ENCODE results near the gene ARHGAP26.

Gene ARHGAP26

GRCh38 chr5:143207563-143208364, 437.6 kb downstream of the ARHGAP26 start:
- DNase-seq (ENCODE audit: low spot score): no peak

- DNase-seq (ENCODE audit: low spot score): no peak
Observed at GRCh38 chr5:143208365-143208641, 438.1 kb downstream of the ARHGAP26 start.

GRCh38 chr5:143208781-143209510, 438.8 kb downstream of the ARHGAP26 start:
- DNase-seq (ENCODE audit: low spot score): no peak

GRCh38 chr5:143209881-143210395, 439.8 kb downstream of the ARHGAP26 start:
- DNase-seq (ENCODE audit: low spot score): no peak

- DNase-seq (ENCODE audit: low spot score): no peak
Observed at GRCh38 chr5:143210576-143210975, 440.4 kb downstream of the ARHGAP26 start.

GRCh38 chr5:143212261-143212660, 442.1 kb downstream of the ARHGAP26 start:
- no peak for DNase-seq (ENCODE audit: low spot score)

GRCh38 chr5:143213231-143213850, 443.2 kb downstream of the ARHGAP26 start:
- no peak for DNase-seq (ENCODE audit: low spot score)

GRCh38 chr5:143213851-143214363, 443.7 kb downstream of the ARHGAP26 start:
- DNase-seq (ENCODE audit: low spot score): no peak

- no peak for DNase-seq (ENCODE audit: low spot score)
Observed at GRCh38 chr5:143214458-143214857, 444.3 kb downstream of the ARHGAP26 start.

- DNase-seq (ENCODE audit: low spot score): no peak
Observed at GRCh38 chr5:143214890-143215289, 444.7 kb downstream of the ARHGAP26 start.

- no peak for DNase-seq (ENCODE audit: low spot score)
Observed at GRCh38 chr5:143215690-143216089, 445.5 kb downstream of the ARHGAP26 start.

GRCh38 chr5:143216211-143216610, 446.0 kb downstream of the ARHGAP26 start:
- DNase-seq (ENCODE audit: low spot score): no peak

GRCh38 chr5:143217065-143217803, 447.1 kb downstream of the ARHGAP26 start:
- DNase-seq (ENCODE audit: low spot score): no peak

- no peak for DNase-seq (ENCODE audit: low spot score)
Observed at GRCh38 chr5:143217804-143218160, 447.6 kb downstream of the ARHGAP26 start.

- DNase-seq (ENCODE audit: low spot score): no peak
Observed at GRCh38 chr5:143218517-143219170, 448.5 kb downstream of the ARHGAP26 start.

- no peak for DNase-seq (ENCODE audit: low spot score)
Observed at GRCh38 chr5:143219696-143220095, 449.5 kb downstream of the ARHGAP26 start.

- DNase-seq (ENCODE audit: low spot score): no peak
Observed at GRCh38 chr5:143220748-143221251, 450.6 kb downstream of the ARHGAP26 start.

- DNase-seq (ENCODE audit: low spot score): no peak
Observed at GRCh38 chr5:143222287-143223231, 452.4 kb downstream of the ARHGAP26 start.

- no peak for DNase-seq (ENCODE audit: low spot score)
Observed at GRCh38 chr5:143224672-143225071, 454.5 kb downstream of the ARHGAP26 start.

GRCh38 chr5:143225511-143225910, 455.3 kb downstream of the ARHGAP26 start:
- DNase-seq (ENCODE audit: low spot score): no peak

Measured in HuH-7 (cell line).